WI38 (cell line): ENCODE results near the gene OR6S1.

Experiments
- H3K4me3 ChIP-seq: 2 replicates; pipeline ENCODE4 v1.5.1; 2011; ENCODE audit warnings: low read depth, mild to moderate bottlenecking, control low read depth, low read length
- CTCF ChIP-seq: IDR thresholded peaks from 2 replicates; pipeline ENCODE4 v1.5.1; 2012; ENCODE audit warnings: low read depth, mild to moderate bottlenecking, control low read depth, low read length

OR6S1 gene

GRCh38 chr14:20618271-20618749, 23.2 kb downstream of the OR6S1 start:
- no peak for TF ChIP-seq CTCF
- H3K4me3 ChIP-seq = no peak overlapping the region

DNA sequence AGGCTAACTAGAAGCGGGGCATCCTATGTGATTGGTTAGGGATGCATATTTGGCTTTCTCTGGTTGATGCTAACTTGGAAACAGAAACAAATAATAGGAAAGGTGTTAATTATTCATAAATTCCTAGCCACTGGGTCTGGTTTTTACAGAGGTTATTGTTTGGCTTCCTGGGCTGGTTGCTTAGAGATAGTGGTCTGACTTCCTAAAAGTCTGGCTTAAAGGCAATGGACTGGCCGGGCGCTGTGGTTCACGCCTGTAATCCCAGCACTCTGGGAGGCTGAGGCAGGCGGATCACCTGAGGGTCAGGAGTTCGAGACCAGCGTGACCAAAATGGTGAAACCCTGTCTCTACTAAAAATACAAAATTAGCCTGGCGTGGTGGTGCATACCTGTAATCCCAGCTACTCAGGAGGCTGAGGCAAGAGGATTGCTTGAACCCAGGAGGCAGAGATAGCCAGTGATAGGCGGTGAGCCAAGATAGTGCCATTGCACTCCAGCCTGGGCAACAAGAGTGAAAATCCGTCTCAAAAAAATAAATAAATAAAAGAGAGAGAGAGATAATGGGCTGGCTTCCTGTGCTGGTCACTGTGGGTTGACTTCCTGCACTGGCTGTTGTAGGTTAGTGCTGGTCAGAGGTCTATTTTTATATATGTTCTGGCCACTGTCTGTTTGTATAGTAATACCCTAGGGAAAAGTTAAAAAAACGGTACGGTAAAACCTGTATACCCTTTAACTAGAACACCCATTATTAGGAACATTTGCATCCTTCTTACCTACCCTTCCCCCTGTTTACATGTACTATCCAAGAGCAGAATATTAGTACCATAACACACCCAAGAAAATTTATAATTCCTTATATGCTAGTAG, 24.1 kb downstream of the OR6S1 start:
- no peak for TF ChIP-seq CTCF
- H3K4me3 ChIP-seq = no peak overlapping the region

GRCh38 chr14:20615996-20616395, 25.5 kb downstream of the OR6S1 start:
- H3K4me3 ChIP-seq = no peak overlapping the region
- no peak for TF ChIP-seq CTCF

GRCh38 chr14:20614038-20614840, 27.3 kb downstream of the OR6S1 start:
- peak overlapping the region; percentile 55 for H3K4me3 ChIP-seq
- no peak for TF ChIP-seq CTCF

DNA sequence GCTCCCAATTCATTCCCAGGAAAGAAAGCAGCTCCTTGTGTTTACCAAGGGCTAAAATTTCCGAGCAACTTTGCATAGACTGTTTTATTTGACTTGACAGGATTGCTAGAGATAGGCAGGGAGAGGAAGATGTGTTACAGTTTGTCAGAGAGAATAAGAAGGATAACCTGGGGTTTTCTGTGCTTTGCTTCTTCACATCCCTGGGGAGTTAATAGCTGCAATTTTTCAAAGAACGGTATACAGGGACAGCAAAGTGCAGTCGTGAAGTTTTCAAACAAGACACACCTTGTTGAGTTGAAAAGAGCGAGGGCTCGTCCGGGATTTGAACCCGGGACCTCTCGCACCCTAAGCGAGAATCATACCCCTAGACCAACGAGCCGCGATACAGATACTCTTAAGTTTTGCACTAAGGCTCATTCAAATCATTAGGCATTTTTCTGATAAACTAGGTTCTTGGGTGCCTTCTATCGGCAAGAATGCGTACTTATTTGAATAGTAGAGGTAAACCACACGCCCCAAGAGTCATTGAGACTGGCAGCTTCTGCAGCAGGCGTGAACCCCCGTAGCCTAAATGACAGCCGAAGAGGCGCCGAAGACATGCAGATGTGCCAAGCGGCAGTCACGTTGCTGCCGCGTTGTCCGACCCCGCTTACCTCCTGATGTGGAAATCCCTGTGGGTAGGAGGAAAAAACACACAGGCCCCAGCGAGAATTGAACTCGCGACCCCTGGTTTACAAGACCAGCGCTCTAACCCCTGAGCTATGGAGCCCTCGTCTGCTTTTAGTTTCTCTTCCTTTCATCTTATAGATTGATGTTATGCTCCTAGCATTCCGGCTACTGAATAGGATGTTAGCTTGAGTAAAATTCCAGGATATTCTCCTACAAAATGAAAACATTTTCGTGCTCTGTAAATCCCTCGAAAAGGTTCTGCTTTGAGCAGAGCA, 28.1 kb downstream of the OR6S1 start:
- H3K4me3 ChIP-seq = peak overlapping the region; percentile 55
- peak; percentile 65 for TF ChIP-seq CTCF

- no peak overlapping the region for H3K4me3 ChIP-seq
- TF ChIP-seq CTCF = no peak
These were observed 29.1 kb downstream of the OR6S1 start for GRCh38 chr14:20612403-20612802.
